HEK293T (cell line): ENCODE data around the gene CMAS.
"Not testable (repeated sequence)": the region's sequence is repeated elsewhere in the genome, so short reads cannot be mapped to it uniquely, and the experiment has no call there.

Experiments used
- CTCF ChIA-PET: fragments of 350-600 bp; formaldehyde crosslinking; extraction: SDS; loops from one replicate; lab custom pipeline; 2021; ENCODE audit warnings: antibody characterized with exemption, inconsistent platforms; lab: Yijun Ruan, JAX
- POLR2A ChIA-PET: fragments of 350-600 bp; formaldehyde crosslinking; extraction: SDS; loops from one replicate; lab custom pipeline; 2020; ENCODE audit warnings: antibody characterized with exemption, inconsistent platforms; lab: Yijun Ruan, JAX
- DNase-seq: peaks from one replicate; pipeline ENCODE4 v3.0.0; 2012; ENCODE audit warnings: mixed read lengths; ENCODE audit errors: extremely low spot score
- ARNT ChIP-seq: fragments of 450-650 bp; IDR thresholded peaks from 2 replicates; pipeline ENCODE4 v1.6.1; 2017; ENCODE audit warnings: mild to moderate bottlenecking
- BHLHE40 ChIP-seq: fragments of 450-650 bp; IDR thresholded peaks from 2 replicates; pipeline ENCODE4 v1.6.1; 2016; ENCODE audit warnings: mild to moderate bottlenecking, moderate library complexity, borderline replicate concordance
- CTBP1 ChIP-seq: fragments of 450-650 bp; IDR thresholded peaks from 2 replicates; pipeline ENCODE4 v1.6.1; 2016; ENCODE audit warnings: borderline replicate concordance
- ELF4 ChIP-seq: fragments of 450-650 bp; IDR thresholded peaks from 2 replicates; pipeline ENCODE4 v1.6.1; 2017; ENCODE audit warnings: antibody characterized with exemption
- FOXA1 ChIP-seq: fragments of 450-650 bp; IDR thresholded peaks from 2 replicates; pipeline ENCODE4 v1.6.1; 2016; ENCODE audit warnings: mild to moderate bottlenecking
- FOXK2 ChIP-seq: fragments of 450-650 bp; IDR thresholded peaks from 2 replicates; pipeline ENCODE4 v1.6.1; 2016; ENCODE audit warnings: mild to moderate bottlenecking
- FOXM1 ChIP-seq: fragments of 450-650 bp; IDR thresholded peaks from 2 replicates; pipeline ENCODE4 v1.6.1; 2017; ENCODE audit warnings: mild to moderate bottlenecking, borderline replicate concordance
- HDGF ChIP-seq: fragments of 450-650 bp; IDR thresholded peaks from 2 replicates; pipeline ENCODE4 v1.6.1; 2017; ENCODE audit warnings: antibody characterized with exemption, borderline replicate concordance
- L3MBTL2 ChIP-seq: fragments of 450-650 bp; conservative IDR thresholded peaks from 2 replicates; pipeline ENCODE4 v1.6.1; 2016; ENCODE audit warnings: mild to moderate bottlenecking
- LEF1 ChIP-seq: fragments of 450-650 bp; IDR thresholded peaks from 2 replicates; pipeline ENCODE4 v1.6.1; 2017; ENCODE audit warnings: mild to moderate bottlenecking, borderline replicate concordance
- NFRKB ChIP-seq: fragments of 450-650 bp; IDR thresholded peaks from 2 replicates; pipeline ENCODE4 v1.6.1; 2016; ENCODE audit warnings: mild to moderate bottlenecking, moderate library complexity
- SP1 ChIP-seq: fragments of 450-650 bp; IDR thresholded peaks from 2 replicates; pipeline ENCODE4 v1.6.1; 2017
- SUZ12 ChIP-seq: fragments of 450-650 bp; IDR thresholded peaks from 2 replicates; pipeline ENCODE4 v1.6.1; 2016; ENCODE audit warnings: mild to moderate bottlenecking
- TARDBP ChIP-seq: fragments of 450-650 bp; IDR thresholded peaks from 2 replicates; pipeline ENCODE4 v1.6.1; 2016
- ZNF384 ChIP-seq: fragments of 450-650 bp; IDR thresholded peaks from 2 replicates; pipeline ENCODE4 v1.6.1; 2016
- TF ChIP-seq, protein P1 (sequence below): fragments of 450-650 bp; IDR thresholded peaks from 2 replicates; pipeline ENCODE4 v1.6.1; 2016

The CMAS gene

GRCh38 chr12:22066310-22066709, 20.3 kb downstream of the CMAS start:
- ChIA-PET CTCF (no interaction called here), POLR2A (no interaction called here)
- no peak for DNase-seq
- TF ChIP-seq ZNF384: no peak
- TF ChIP-seq NFRKB: no peak
- TF ChIP-seq SP1: no peak
- TF ChIP-seq FOXA1: no peak
- no peak for TF ChIP-seq BHLHE40
- TF ChIP-seq LEF1: no peak
- no peak for TF ChIP-seq SUZ12
- no peak for TF ChIP-seq FOXM1
- TF ChIP-seq TARDBP: no peak
- TF ChIP-seq L3MBTL2: no peak
- TF ChIP-seq FOXK2: no peak

- ChIA-PET CTCF (no interaction called here), POLR2A (no interaction called here)
- TF ChIP-seq NFRKB: no peak
- TF ChIP-seq FOXA1: no peak
- no peak for TF ChIP-seq ARNT
- TF ChIP-seq LEF1: no peak
- no peak for TF ChIP-seq FOXK2
- TF ChIP-seq, protein P1, sequence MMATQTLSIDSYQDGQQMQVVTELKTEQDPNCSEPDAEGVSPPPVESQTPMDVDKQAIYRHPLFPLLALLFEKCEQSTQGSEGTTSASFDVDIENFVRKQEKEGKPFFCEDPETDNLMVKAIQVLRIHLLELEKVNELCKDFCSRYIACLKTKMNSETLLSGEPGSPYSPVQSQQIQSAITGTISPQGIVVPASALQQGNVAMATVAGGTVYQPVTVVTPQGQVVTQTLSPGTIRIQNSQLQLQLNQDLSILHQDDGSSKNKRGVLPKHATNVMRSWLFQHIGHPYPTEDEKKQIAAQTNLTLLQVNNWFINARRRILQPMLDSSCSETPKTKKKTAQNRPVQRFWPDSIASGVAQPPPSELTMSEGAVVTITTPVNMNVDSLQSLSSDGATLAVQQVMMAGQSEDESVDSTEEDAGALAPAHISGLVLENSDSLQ: no peak
- DNase-seq: no peak
These were observed 23.8 kb downstream of the CMAS start for GRCh38 chr12:22069851-22070250.

- TF ChIP-seq L3MBTL2: no peak
- TF ChIP-seq TARDBP: no peak
- POLR2A ChIA-PET: no interaction called here
- DNase-seq: no peak
- CTCF ChIA-PET: interaction anchor here (0.6 to 3.1 kb wide), 4 partner anchors 39 to 376 kb away, joined by 4 to 11 read pairs (median 5); no protein-coding TSS in a partner anchor
These were observed 36.2 kb downstream of the CMAS start for GRCh38 chr12:22082190-22082701.

DNA sequence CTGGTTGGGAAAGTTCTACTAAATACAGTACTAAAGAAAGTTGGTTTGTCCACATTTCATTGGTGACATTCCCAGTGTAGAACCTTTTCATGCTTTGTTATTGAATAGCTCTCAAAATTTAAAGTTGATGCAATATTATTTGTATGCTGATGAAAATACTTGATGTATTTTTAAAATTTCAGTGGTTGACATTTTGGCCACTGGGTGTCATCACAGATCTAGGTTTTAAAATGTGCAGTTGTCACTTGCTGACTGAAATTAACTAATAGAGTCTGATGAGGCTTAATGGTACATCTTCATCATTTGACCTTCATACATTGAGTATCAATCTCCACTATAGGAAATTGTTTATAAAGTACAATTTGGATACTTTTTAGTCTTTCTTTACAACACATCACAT, 37.1 kb downstream of the CMAS start:
- POLR2A ChIA-PET: no interaction called here
- CTCF ChIA-PET: interaction anchor here (0.6 to 3.1 kb wide), 5 partner anchors 239 to 376 kb away, joined by 4 to 11 read pairs (median 6); no protein-coding TSS in a partner anchor
- no peak for DNase-seq
- TF ChIP-seq ZNF384: no peak

DNA sequence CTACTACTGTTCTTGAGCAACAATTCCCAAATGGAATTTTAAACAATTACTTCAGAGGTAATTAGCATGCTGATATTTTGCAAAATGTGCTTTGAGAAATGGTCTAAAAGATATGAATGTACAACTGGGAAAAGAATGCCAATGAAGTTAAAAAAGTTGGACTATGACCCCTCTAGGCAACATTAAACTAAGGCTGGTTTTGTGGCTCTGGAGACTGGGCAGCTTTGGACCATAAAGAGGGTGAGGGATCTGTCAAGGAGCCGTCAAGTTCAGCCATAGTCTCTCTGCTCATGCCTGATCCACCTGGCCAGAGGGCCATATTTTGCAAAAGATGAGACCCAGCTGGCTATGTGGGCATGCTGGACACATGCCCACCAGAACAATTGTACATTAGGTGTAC, 38.8 kb downstream of the CMAS start:
- no peak for TF ChIP-seq FOXM1
- no peak for TF ChIP-seq ZNF384
- no peak for TF ChIP-seq CTBP1
- TF ChIP-seq, protein P1: no peak
- no peak for TF ChIP-seq ELF4
- no peak for TF ChIP-seq LEF1
- no peak for TF ChIP-seq SUZ12
- TF ChIP-seq SP1: no peak
- TF ChIP-seq BHLHE40: no peak
- TF ChIP-seq ARNT: no peak
- no peak for TF ChIP-seq FOXA1
- TF ChIP-seq TARDBP: no peak
- no peak for TF ChIP-seq HDGF
- POLR2A ChIA-PET: no interaction called here
- no peak for DNase-seq
- CTCF ChIA-PET: no interaction called here

DNA sequence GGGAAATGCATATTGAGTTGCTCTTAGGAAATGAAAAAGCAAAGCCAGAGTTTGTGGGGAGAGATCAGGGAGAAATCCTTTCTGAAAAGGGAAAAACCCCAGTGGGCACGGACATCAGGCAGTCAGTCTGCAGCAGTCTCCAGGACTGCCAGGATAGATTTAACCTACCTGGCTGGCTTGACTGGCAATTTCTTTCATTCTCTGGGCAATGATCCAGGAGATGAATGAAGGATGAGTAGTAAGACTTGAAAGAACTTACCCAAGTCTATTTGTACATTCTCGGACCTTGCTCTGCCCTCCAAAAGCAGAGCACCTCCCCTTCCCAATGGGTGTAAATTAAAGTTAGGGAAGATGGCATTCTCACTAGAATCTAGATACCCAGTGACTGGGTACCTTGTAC, 42.9 kb downstream of the CMAS start:
- POLR2A ChIA-PET: no interaction called here

GRCh38 chr12:22089486-22089885, 43.5 kb downstream of the CMAS start:
- ChIA-PET POLR2A (interaction anchor here (0.6 kb wide), 1 partner anchor 147 kb away, joined by 3 read pairs; no protein-coding TSS in a partner anchor), CTCF (no interaction called here)
- no peak for DNase-seq
- TF ChIP-seq ARNT (no peak), NFRKB (no peak), SUZ12 (no peak), SP1 (no peak), TARDBP (no peak), ZNF384 (no peak), BHLHE40 (no peak), HDGF (no peak), FOXM1 (no peak), ELF4 (no peak), CTBP1 (no peak), FOXK2 (no peak), FOXA1 (no peak)
- TF ChIP-seq, protein P1: no peak

More for the DNA sequence above, 42.9 kb downstream of the CMAS start:
- TF ChIP-seq ZNF384 (no peak), NFRKB (no peak), SUZ12 (no peak), HDGF (no peak), TARDBP (no peak), FOXM1 (no peak), FOXA1 (no peak), CTBP1 (no peak), FOXK2 (no peak), SP1 (no peak)
- CTCF ChIA-PET: interaction anchor here (1.2 kb wide), 1 partner anchor 355 kb away, joined by 3 read pairs; no protein-coding TSS in a partner anchor
- DNase-seq: no peak

DNA sequence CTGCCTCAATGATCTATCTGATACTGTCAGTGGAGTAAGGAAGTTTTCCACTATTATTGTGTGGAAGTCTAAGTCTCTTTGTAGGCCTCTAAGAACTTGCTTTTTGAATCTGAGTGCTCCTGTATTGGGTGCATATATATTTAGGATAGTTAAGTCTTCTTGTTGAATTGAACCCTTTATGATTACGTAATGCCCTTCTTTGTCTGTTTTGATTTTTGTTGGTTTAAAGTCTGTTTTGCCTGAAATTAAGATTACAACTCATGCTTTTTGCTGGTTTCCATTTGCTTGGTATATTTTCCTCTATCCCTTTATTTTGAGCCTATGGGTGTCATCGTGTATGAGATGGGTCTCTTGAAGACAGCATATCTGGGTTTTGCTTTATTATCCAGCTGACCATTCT, 53.0 kb downstream of the CMAS start:
- POLR2A ChIA-PET, DNase-seq, CTCF ChIA-PET: not testable (repeated sequence)
